Fibroblast of lung (primary cell): ENCODE data around the gene ITPRID1. TPM values are rescaled to one million over a fixed set of nuclear protein-coding genes. Genes with fewer than 3 reads are reported as not detected.

Source experiments
- DNase-seq, 2 donors: peaks; one replicate each; pipeline versions ENCODE4 v3.0.0 to v3.0.0-alpha.2; 2010; ENCODE audit warnings: low read depth in 2 of 2
- H2AFZ ChIP-seq: 2 replicates; pipeline ENCODE4 v1.5.1; 2012; ENCODE audit warnings: low read length, control low read depth, inconsistent platforms
- H3K27ac ChIP-seq: 2 replicates; pipeline ENCODE4 v1.5.1; 2011; ENCODE audit warnings: low read length, control low read depth; ENCODE audit not compliant: insufficient read depth
- H3K27me3 ChIP-seq: 2 replicates; pipeline ENCODE4 v1.5.1; 2011; ENCODE audit warnings: mild to moderate bottlenecking, low read length; ENCODE audit not compliant: control insufficient read depth, insufficient read depth
- H3K36me3 ChIP-seq: 2 replicates; pipeline ENCODE4 v1.5.1; 2011; ENCODE audit warnings: low read length; ENCODE audit not compliant: control insufficient read depth, insufficient read depth
- H3K4me1 ChIP-seq: 2 replicates; pipeline ENCODE4 v1.5.1; 2011; ENCODE audit warnings: low read length; ENCODE audit not compliant: control insufficient read depth, insufficient read depth; ENCODE audit errors: extremely low read depth
- H3K4me2 ChIP-seq: 2 replicates; pipeline ENCODE4 v1.5.1; 2011; ENCODE audit warnings: low read length, control low read depth; ENCODE audit not compliant: insufficient read depth; ENCODE audit errors: extremely low read depth
- H3K4me3 ChIP-seq, 4 experiments: fragments of 200-600 bp in 1 of 4; sonication (generic) in 1 of 4; replicated peaks in 1 of 4; 2 replicates each; pipeline ENCODE4 v1.5.1; 2011 to 2016; ENCODE audit warnings: low read length in 4 of 4, low read depth in 3 of 4, mild to moderate bottlenecking in 3 of 4, control low read depth in 2 of 4, inconsistent platforms in 1 of 4, mixed read lengths in 1 of 4; ENCODE audit not compliant: insufficient read depth in 1 of 4; ENCODE audit errors: control extremely low read depth in 1 of 4
- H3K79me2 ChIP-seq: 2 replicates; pipeline ENCODE4 v1.5.1; 2012; ENCODE audit warnings: mild to moderate bottlenecking, low read length, inconsistent platforms; ENCODE audit not compliant: control insufficient read depth, insufficient read depth
- H3K9ac ChIP-seq: 2 replicates; pipeline ENCODE4 v1.5.1; 2011; ENCODE audit warnings: mild to moderate bottlenecking, low read length, control low read depth; ENCODE audit not compliant: insufficient read depth
- H3K9me3 ChIP-seq: 2 replicates; pipeline ENCODE4 v1.5.1; 2012; ENCODE audit warnings: low read depth, low read length; ENCODE audit not compliant: control insufficient read depth, insufficient read depth
- H4K20me1 ChIP-seq: 2 replicates; pipeline ENCODE4 v1.5.1; 2011; ENCODE audit warnings: low read length; ENCODE audit not compliant: control insufficient read depth, insufficient read depth; ENCODE audit errors: extremely low read depth
- CTCF ChIP-seq, 2 donors: IDR thresholded peaks in 1 of 2; conservative IDR thresholded peaks in 1 of 2; 1 replicate in 1 of 2; 2 replicates in 1 of 2; pipeline ENCODE4 v1.5.1; 2011 to 2012; ENCODE audit warnings: low read length in 2 of 2, control low read depth in 1 of 2, inconsistent platforms in 1 of 2, low read depth in 1 of 2, mild to moderate bottlenecking in 1 of 2
- EZH2 ChIP-seq: IDR thresholded peaks from 2 replicates; pipeline ENCODE4 v1.5.1; 2012; ENCODE audit warnings: low read length, control low read depth, mild to moderate bottlenecking; ENCODE audit errors: missing control alignments
- polyA plus RNA-seq, 2 donors: library from polyadenylated mRNA; depleted of rRNA in 1 of 2; stranded (reverse) in 1 of 2; unstranded in 1 of 2; fragments of >200 nt; gene quantifications; 2 replicates each; pipeline ENCODE4 v1.2.1, GENCODE V29; 2011 to 2012; ENCODE audit warnings: missing spikeins in 1 of 2
- total RNA-seq: library from RNA; depleted of rRNA; stranded (reverse); fragments of >200 nt; gene quantifications from 2 replicates; pipeline ENCODE4 v1.2.1, GENCODE V29; 2014

Gene ITPRID1
- total and polyA plus RNA-seq, 2 donors (not counting 1 experiment from before 2014, with no cell fraction given): not detected

GRCh38 chr7:31549611-31550010 is 35.7 kb downstream of the ITPRID1 start:
- Histone ChIP-seq H3K4me2 (no peak overlapping the region), H3K4me3 (no peak overlapping the region), H3K27ac (no peak overlapping the region), H2AFZ (no peak overlapping the region), H3K9ac (no peak overlapping the region), H3K9me3 (no peaks in the 10 kb centered on the region), H3K27me3 (no peaks in the 10 kb centered on the region), H3K4me1 (no peaks in the 10 kb centered on the region), H3K79me2 (no peaks in the 10 kb centered on the region), H3K36me3 (no peaks in the 10 kb centered on the region), H4K20me1 (no peaks in the 10 kb centered on the region)
- TF ChIP-seq EZH2 (no peak), CTCF (conservative IDR thresholded peaks at IDR 0.05 in 1 of 2, IDR thresholded peaks at IDR 0.05 in 1 of 2; ENCODE audit: low read depth in 1 of 2, low read length in 2 of 2) (no peak)
- no peak for DNase-seq

GRCh38 chr7:31550432-31550831 is 36.5 kb downstream of the ITPRID1 start:
- H3K4me2 ChIP-seq: no peak overlapping the region
- H3K27me3 ChIP-seq: no peaks in the 10 kb centered on the region
- H3K36me3 ChIP-seq: no peaks in the 10 kb centered on the region
- TF ChIP-seq EZH2 (no peak), CTCF (conservative IDR thresholded peaks at IDR 0.05 in 1 of 2, IDR thresholded peaks at IDR 0.05 in 1 of 2; ENCODE audit: low read depth in 1 of 2, low read length in 2 of 2) (no peak)
- no peaks in the 10 kb centered on the region for H3K79me2 ChIP-seq
- no peaks in the 10 kb centered on the region for H3K4me1 ChIP-seq
- H4K20me1 ChIP-seq: no peaks in the 10 kb centered on the region
- H3K9me3 ChIP-seq: no peaks in the 10 kb centered on the region
- no peak for DNase-seq
- no peak overlapping the region for H3K27ac ChIP-seq
- no peak overlapping the region for H3K9ac ChIP-seq
- no peak overlapping the region for H2AFZ ChIP-seq
- H3K4me3 ChIP-seq: no peak overlapping the region

GRCh38 chr7:31553661-31554081 is 39.8 kb downstream of the ITPRID1 start:
- no peaks in the 10 kb centered on the region for H3K9me3 ChIP-seq
- H3K4me2 ChIP-seq: no peak overlapping the region
- no peaks in the 10 kb centered on the region for H4K20me1 ChIP-seq
- no peaks in the 10 kb centered on the region for H3K36me3 ChIP-seq
- H3K4me3 ChIP-seq: no peak overlapping the region
- no peak overlapping the region for H3K9ac ChIP-seq
- TF ChIP-seq CTCF (conservative IDR thresholded peaks at IDR 0.05 in 1 of 2, IDR thresholded peaks at IDR 0.05 in 1 of 2; ENCODE audit: low read depth in 1 of 2, low read length in 2 of 2) (no peak), EZH2 (no peak)
- H3K79me2 ChIP-seq: no peaks in the 10 kb centered on the region
- H3K4me1 ChIP-seq: no peaks in the 10 kb centered on the region
- no peak for DNase-seq
- no peaks in the 10 kb centered on the region for H3K27me3 ChIP-seq
- no peak overlapping the region for H3K27ac ChIP-seq
- no peak overlapping the region for H2AFZ ChIP-seq
